Stimulated activated memory B cell treated with anti-CD40 and anti-IgM and Interleukin-4, amounts not matched to agents 10 μg/mL and 1 μg/mL and 100 μg/mL, for 72 hours (primary cell): Measurements from ENCODE around the gene EBF4.

Experiments
- ATAC-seq: fragments of 150-1000 bp; cut with Tn5 transposase; 2 replicates; pipeline ENCODE4 v1.10.0; 2021
- H3K27ac Mint-ChIP-seq: one replicate; pipeline ENCODE4 v1.8.0; 2022; ENCODE audit warnings: mild to moderate bottlenecking, mixed read lengths
- H3K27me3 Mint-ChIP-seq: one replicate; pipeline ENCODE4 v1.8.0; 2022; ENCODE audit warnings: mixed read lengths
- H3K36me3 Mint-ChIP-seq: one replicate; pipeline ENCODE4 v1.8.0; 2022; ENCODE audit warnings: mixed read lengths
- H3K4me1 Mint-ChIP-seq: one replicate; pipeline ENCODE4 v1.8.0; 2022; ENCODE audit warnings: mixed read lengths
- H3K4me3 Mint-ChIP-seq: one replicate; pipeline ENCODE4 v1.8.0; 2022; ENCODE audit warnings: mild to moderate bottlenecking, moderate library complexity, mixed read lengths
- H3K9me3 Mint-ChIP-seq: one replicate; pipeline ENCODE4 v1.8.0; 2022; ENCODE audit warnings: mixed read lengths

Gene EBF4, protein sequence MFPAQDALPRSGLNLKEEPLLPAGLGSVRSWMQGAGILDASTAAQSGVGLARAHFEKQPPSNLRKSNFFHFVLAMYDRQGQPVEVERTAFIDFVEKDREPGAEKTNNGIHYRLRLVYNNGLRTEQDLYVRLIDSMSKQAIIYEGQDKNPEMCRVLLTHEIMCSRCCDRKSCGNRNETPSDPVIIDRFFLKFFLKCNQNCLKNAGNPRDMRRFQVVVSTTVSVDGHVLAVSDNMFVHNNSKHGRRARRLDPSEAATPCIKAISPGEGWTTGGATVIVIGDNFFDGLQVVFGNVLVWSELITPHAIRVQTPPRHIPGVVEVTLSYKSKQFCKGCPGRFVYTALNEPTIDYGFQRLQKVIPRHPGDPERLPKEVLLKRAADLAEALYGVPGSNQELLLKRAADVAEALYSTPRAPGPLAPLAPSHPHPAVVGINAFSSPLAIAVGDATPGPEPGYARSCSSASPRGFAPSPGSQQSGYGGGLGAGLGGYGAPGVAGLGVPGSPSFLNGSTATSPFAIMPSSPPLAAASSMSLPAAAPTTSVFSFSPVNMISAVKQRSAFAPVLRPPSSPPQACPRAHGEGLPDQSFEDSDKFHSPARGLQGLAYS

DNA sequence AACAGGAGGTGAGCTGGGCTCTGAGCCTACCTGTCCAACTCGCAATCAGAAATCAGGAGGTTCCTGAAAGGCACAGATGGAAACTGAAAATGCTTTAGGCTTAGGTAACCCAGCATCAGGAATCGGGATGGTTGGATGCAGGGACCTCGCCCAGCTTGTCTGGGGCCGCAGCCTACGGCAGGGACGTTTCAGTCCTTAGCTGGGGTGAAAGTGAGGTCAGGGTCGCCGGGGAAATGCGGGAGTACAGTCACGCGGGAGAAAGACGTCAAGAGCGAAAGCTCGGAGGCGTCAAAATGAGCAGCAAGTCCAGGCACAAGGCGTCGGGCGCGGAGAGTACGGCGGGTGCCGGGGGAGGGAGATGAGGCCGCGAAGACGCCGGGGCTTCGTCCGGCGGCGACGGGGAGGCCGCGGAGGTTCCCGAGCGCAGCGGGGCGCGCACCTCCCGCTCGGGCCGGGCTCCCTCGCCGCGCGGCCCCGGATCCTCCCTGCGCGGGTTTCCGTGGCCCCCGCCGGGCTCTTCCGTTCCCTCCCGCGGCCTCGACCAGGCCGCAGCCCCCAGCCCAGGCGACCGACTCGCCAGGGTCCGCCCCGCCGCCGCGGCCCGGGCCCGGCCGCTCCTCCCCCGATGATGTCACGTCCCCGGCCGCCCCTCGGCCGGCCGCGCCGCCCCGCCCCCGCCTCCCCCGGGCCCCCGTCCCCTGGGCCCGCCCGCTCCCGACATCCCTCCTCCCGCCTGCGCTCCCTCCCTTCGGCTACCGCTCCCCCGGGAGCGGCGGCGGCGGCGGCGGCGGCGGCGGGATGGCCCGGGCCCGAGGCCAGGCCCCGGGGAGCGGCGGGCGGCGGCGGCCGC lies at the start of gene EBF4:
Gene EBF4 (plus strand): TSS at position 745 of the 850 bp plus-strand sequence. CDS start 866 bp downstream, outside the sequence.
- Mint-ChIP-seq H3K27ac (peak within 1 kb of the TSS; percentile 75), H3K36me3 (no peaks in the 10 kb centered on the region), H3K27me3 (peaks cover 84% of the 10 kb centered on the region), H3K4me1 (peaks cover 19% of the 10 kb centered on the region), H3K9me3 (no peaks in the 10 kb centered on the region), H3K4me3 (peak within 1 kb of the TSS; percentile 82)
- ATAC-seq, result peak; percentile 51

DNA sequence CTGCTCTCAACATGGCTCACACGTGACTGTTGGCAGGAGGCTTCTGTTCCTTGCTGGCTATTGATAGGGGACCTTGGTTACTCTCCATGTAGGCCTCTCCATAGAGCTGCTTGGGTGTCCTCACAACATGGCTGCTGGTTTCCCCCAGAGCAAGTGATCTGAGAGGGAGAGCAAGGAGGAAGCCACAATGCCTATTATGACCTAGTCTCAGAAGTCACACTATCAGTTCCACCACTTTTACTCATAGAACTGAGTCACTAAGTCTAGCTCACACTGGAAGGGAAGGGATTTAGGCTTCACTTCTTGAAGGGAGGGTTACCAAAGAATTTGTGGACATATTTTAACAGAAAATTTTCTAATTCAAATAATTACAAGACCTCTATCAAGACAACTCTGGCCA lies 48.9 kb upstream of the EBF4 start:
- Mint-ChIP-seq H3K9me3 (no peaks in the 10 kb centered on the region), H3K4me1 (no peaks in the 10 kb centered on the region), H3K27me3 (no peaks in the 10 kb centered on the region), H3K36me3 (peaks cover 21% of the 10 kb centered on the region), H3K27ac (no peak overlapping the region), H3K4me3 (no peak overlapping the region)
- ATAC-seq, result no peak

DNA sequence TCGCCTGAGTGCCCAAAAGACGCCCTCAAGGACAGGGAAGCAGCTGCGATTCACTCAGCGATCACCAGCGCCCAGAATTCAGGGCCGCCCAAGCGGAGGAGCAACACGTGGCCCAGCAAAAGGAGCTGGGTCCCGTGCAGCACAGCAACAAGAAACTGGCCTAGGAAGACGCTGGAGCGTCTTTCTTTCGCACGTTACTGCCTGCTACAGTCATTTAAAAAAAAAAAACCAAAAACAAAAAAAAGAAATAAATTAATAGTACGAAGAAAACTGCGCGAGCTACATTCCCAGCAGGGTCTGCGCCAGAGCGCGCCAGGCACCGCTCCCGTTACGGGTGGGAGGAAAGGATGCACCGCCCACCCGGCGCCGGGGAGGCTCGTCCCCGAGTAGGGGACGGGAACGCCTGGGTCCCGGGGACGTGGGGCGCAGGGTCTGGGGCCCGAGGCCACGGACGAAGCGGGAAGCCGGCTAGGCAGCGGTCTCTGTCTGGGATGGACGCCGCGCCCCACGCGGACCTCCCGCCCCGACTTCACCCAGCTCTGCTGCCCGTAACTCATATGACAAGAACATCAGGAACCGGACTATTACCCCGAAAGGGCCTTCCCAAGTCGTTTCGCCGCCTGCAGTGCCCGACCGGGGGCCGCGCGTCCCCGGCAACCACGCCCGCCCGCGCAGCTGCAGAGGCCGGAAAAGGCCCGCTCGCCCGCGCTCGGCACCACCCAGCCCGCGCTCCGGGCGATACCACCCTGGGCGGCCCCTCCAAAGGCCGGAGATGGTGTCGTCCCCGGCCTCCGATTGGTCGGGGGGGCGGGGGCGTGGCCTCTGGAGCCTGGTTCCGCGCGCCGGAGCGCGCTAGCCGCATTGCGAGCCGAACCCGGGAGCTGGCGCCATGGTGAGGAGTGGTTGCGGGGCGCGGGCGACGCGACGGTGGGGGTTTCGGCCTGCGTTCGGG lies 40.5 kb upstream of the EBF4 start, which contains the start of gene NOP56:
Gene NOP56 (plus strand): TSS at position 861 of the 952 bp plus-strand sequence. CDS start 29 bp downstream, at position 890.
- peaks cover 36% of the 10 kb centered on the region for H3K36me3 Mint-ChIP-seq

DNA sequence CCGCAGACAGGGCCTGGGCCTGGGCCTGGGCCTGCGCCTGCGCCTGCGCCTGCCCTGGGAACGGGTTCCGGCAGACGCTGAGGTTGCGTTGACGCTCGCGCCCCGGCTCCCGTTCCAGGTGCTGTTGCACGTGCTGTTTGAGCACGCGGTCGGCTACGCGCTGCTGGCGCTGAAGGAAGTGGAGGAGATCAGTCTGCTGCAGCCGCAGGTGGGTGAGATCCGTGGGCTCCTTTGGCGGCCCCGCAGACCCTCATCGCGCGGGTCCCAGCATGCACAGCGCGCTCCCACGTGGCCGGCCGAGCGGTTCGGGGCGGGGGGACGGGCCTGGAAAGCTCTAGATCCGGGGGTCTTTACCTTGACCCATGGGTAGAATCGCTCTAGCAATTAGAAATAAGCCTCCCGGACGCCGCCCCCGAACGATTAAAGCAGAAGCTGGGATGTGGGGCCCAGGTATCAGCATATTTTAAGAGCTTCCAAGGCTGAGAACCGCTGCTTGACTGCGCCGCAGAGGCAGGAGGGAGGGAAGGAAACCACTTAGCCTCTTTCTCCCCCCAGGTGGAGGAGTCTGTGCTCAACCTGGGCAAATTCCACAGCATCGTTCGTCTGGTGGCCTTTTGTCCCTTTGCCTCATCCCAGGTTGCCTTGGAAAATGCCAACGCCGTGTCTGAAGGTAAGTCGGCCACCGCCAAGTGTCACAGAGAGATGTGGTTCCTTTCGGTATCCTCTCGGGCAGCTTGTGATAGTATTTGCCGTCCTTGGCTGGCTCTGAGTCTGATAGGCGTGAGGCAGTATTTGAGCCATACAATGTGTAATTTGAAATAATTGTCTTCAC lies 39.6 kb upstream of the EBF4 start:
- Mint-ChIP-seq H3K4me3 (peak overlapping the region; percentile 99), H3K36me3 (peaks cover 45% of the 10 kb centered on the region), H3K4me1 (peaks cover 42% of the 10 kb centered on the region), H3K9me3 (no peaks in the 10 kb centered on the region), H3K27me3 (no peaks in the 10 kb centered on the region), H3K27ac (peak overlapping the region; percentile 95)
- ATAC-seq, result peak; percentile 74

More for the DNA sequence above, 40.5 kb upstream of the EBF4 start, which contains the start of gene NOP56:
- no peaks in the 10 kb centered on the region for H3K27me3 Mint-ChIP-seq
- H3K4me3 Mint-ChIP-seq, result peak within 1 kb of the TSS; percentile 99
- peak within 1 kb of the TSS; percentile 95 for H3K27ac Mint-ChIP-seq
- peaks cover 37% of the 10 kb centered on the region for H3K4me1 Mint-ChIP-seq
- peak; percentile 95 for ATAC-seq
- H3K9me3 Mint-ChIP-seq, result no peaks in the 10 kb centered on the region

DNA sequence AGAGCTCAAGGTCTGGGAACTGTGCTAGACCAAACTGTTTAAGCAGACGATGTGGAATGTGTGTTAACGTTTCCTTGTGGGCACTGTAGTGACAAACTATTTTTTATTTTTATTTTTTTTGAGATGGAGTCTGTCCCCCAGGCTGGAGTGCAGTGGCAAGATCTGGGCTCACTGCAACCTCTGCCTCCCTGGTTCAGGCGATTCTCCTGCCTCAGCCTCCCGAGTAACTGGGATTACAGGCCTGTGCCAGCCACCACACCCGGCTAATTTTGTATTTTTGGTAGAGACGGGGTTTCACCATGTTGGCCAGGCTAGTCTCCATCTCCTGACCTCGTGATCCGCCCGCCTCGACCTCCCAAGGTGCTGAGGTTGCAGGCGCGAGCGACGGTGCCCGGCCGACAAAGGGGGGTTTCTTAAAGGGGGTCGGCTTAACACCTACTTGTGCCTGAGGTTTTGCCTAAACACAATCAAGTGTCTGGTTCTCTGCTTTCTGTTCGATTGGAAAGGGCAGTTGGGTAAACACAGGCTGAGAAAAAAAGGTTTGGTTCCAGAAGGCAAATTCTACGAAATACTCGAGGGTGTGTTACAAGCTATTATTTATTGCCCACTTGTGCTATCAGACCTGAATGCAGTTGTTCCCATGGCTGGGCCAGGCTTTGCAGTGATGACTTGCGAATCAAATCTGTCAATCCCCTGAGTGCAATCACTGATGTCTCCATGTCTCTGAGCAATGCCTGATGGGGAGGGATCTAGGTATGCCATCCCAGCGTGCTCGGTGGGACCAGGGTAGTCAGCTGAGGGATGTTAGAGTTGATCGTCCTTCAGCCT lies 38.8 kb upstream of the EBF4 start:
- H3K4me1 Mint-ChIP-seq, result peaks cover 42% of the 10 kb centered on the region

DNA sequence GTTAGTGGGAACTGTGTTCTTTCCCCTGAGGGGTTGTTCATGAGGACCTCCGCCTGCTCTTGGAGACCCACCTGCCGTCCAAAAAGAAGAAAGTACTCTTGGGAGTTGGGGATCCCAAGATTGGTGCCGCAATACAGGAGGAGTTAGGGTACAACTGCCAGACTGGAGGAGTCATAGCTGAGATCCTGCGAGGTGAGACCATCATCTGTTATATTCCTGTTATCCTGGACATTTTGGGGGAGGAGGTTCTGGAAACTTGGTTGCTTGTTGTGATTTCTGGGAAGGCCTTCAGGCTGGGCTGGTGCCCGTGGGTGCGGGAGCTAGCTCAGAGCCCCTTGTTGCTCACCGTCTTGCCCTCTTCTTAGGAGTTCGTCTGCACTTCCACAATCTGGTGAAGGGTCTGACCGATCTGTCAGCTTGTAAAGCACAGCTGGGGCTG lies 38.2 kb upstream of the EBF4 start:
- no peaks in the 10 kb centered on the region for H3K9me3 Mint-ChIP-seq
- peak overlapping the region; percentile 99 for H3K4me3 Mint-ChIP-seq
- H3K36me3 Mint-ChIP-seq, result peaks cover 59% of the 10 kb centered on the region
- ATAC-seq, result no peak
- H3K27me3 Mint-ChIP-seq, result no peaks in the 10 kb centered on the region
- peak overlapping the region; percentile 95 for H3K27ac Mint-ChIP-seq
- peaks cover 42% of the 10 kb centered on the region for H3K4me1 Mint-ChIP-seq

More for the DNA sequence above, 38.8 kb upstream of the EBF4 start:
- peak overlapping the region; percentile 99 for H3K4me3 Mint-ChIP-seq
- H3K9me3 Mint-ChIP-seq, result no peaks in the 10 kb centered on the region
- peaks cover 53% of the 10 kb centered on the region for H3K36me3 Mint-ChIP-seq
- peak overlapping the region; percentile 95 for H3K27ac Mint-ChIP-seq
- no peaks in the 10 kb centered on the region for H3K27me3 Mint-ChIP-seq
- ATAC-seq, result no peak

DNA sequence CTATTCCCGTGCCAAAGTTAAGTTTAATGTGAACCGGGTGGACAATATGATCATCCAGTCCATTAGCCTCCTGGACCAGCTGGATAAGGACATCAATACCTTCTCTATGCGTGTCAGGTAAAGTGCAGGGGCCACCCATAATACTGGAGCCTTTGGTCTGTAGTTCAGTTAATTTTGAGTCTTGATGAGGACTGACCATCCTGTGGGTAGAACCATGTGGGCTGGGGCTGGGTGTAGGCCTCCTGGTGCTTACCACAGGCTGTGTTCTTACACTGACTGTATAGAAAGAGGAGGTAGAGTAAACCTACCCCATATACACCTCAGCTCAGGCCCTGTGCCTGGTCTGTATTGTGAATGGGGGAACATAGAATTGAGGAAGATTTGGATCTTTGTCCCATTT lies 37.7 kb upstream of the EBF4 start:
- H3K9me3 Mint-ChIP-seq, result no peaks in the 10 kb centered on the region
- ATAC-seq, result no peak
- H3K4me1 Mint-ChIP-seq, result peaks cover 42% of the 10 kb centered on the region
- H3K27ac Mint-ChIP-seq, result peak overlapping the region; percentile 95
- no peaks in the 10 kb centered on the region for H3K27me3 Mint-ChIP-seq
- H3K36me3 Mint-ChIP-seq, result peaks cover 64% of the 10 kb centered on the region
- peak overlapping the region; percentile 99 for H3K4me3 Mint-ChIP-seq

DNA sequence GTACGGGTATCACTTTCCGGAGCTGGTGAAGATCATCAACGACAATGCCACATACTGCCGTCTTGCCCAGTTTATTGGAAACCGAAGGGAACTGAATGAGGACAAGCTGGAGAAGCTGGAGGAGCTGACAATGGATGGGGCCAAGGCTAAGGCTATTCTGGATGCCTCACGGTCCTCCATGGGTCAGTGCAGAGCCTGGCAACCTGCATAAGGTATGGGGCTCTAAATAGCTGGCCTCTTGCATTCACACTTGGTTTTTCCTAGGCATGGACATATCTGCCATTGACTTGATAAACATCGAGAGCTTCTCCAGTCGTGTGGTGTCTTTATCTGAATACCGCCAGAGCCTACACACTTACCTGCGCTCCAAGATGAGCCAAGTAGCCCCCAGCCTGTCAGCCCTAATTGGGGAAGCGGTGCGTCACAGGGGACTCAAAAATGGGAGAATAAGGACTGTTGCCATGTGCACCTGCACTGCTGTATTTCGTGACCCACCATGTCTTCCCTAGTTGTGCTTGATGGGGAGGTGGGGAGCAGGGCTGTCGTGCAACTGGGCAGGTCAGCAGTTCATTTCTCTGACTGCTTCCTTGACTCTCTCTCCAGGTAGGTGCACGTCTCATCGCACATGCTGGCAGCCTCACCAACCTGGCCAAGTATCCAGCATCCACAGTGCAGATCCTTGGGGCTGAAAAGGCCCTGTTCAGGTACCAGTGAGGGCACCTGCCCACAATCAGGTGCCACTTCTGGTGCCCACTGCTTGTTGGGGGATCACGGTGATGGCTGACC lies 37.1 kb upstream of the EBF4 start:
- Mint-ChIP-seq H3K9me3 (no peaks in the 10 kb centered on the region), H3K4me3 (no peak overlapping the region), H3K27me3 (no peaks in the 10 kb centered on the region), H3K27ac (no peak overlapping the region), H3K36me3 (peaks cover 71% of the 10 kb centered on the region), H3K4me1 (peaks cover 39% of the 10 kb centered on the region)
- ATAC-seq, result no peak

DNA sequence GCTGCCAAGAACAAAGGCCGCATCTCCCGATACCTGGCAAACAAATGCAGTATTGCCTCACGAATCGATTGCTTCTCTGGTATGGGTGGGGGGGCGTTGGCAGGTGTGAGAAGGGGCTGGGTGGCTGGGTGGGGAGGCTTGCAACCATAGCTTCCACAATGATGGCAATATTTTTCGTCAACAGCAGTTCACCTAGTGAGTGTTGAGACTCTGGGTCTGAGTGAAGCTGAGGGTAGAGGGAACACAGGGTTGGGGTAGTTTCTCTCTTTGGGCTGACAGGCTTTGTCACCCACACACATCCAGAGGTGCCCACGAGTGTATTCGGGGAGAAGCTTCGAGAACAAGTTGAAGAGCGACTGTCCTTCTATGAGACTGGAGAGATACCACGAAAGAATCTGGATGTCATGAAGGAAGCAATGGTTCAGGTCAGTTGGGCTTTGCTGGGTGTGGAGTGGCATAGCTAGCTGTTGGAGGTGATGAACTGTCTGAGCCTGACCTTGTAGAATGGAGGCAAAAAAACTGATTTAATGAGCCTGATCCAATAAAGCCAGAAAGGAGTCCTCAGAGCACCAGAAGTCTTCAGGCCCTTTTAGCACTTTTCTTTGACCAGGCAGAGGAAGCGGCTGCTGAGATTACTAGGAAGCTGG lies 36.0 kb upstream of the EBF4 start:
- no peaks in the 10 kb centered on the region for H3K27me3 Mint-ChIP-seq
- H3K4me3 Mint-ChIP-seq, result no peak overlapping the region
- no peak overlapping the region for H3K27ac Mint-ChIP-seq
- H3K9me3 Mint-ChIP-seq, result no peaks in the 10 kb centered on the region
- no peak for ATAC-seq
- peaks cover 36% of the 10 kb centered on the region for H3K4me1 Mint-ChIP-seq
- peaks cover 77% of the 10 kb centered on the region for H3K36me3 Mint-ChIP-seq

DNA sequence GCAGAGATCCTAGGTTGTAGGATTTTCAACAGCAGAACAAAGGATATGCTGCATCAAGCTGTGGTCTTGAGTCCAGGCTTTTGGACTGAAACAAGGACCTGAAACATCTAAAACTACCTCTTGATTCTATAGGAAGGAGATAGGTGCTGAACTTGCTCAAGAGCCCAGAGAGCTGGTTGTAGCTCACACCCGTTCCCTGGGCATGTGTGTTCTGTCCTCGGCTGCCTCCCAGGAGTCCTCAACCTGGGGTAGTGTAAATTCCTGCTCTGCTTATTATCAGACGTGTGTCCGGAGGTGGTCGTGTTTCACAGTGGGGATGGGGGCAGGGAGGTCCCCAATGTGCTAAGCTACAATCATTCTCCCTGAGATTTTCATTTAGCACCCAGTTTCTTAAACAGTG lies 35.3 kb upstream of the EBF4 start:
- Mint-ChIP-seq H3K36me3 (peaks cover 83% of the 10 kb centered on the region), H3K4me3 (no peak overlapping the region), H3K9me3 (no peaks in the 10 kb centered on the region), H3K27ac (no peak overlapping the region), H3K4me1 (peaks cover 42% of the 10 kb centered on the region), H3K27me3 (no peaks in the 10 kb centered on the region)
- ATAC-seq, result no peak

DNA sequence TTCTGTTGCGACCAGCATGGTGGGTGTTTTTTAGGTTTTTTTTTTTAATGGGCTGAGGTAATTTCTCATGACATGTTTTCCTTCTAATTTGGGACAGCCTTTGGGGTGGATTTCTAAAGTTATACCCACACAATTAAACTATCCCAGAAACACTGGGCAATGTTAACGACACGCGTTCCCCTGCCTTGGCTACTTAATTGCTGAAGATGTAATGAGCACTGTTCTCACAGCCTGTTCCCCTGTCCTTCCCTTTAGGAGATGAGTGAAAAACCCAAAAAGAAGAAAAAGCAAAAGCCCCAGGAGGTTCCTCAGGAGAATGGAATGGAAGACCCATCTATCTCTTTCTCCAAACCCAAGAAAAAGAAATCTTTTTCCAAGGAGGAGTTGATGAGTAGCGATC lies 34.9 kb upstream of the EBF4 start:
- Mint-ChIP-seq H3K27me3 (no peaks in the 10 kb centered on the region), H3K4me3 (no peak overlapping the region), H3K27ac (no peak overlapping the region), H3K4me1 (peaks cover 46% of the 10 kb centered on the region), H3K36me3 (peaks cover 86% of the 10 kb centered on the region), H3K9me3 (no peaks in the 10 kb centered on the region)
- no peak for ATAC-seq
